ENCODE results near the gene GRID1. TPM values are rescaled to one million over a fixed set of nuclear protein-coding genes. Genes with fewer than 3 reads are reported as not detected.

The GRID1 gene
- total RNA-seq, 1 experiment from 2014 or later = 5.6 TPM

DNA sequence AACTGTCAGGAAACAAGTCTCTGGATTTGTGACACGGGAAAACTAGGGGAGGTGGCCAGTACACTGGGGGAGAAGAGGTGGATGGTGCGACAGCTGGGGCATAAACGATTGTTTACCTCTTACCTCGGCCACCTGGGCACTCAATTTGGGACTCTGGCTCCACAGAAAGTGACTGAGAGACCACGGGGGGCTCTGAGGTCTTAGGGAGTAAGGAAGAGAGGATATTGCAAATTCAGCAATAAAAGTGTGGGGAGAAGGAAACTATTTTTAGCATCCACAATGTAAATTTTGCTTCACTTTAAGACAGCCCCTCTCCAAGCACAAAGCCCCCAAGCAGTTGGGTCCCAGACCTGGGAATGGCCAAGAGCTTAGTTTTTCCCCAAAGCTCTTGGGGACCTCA lies 440.5 kb downstream of the GRID1 start:
- ATAC-seq = no peak
- TF ChIP-seq, protein P1, sequence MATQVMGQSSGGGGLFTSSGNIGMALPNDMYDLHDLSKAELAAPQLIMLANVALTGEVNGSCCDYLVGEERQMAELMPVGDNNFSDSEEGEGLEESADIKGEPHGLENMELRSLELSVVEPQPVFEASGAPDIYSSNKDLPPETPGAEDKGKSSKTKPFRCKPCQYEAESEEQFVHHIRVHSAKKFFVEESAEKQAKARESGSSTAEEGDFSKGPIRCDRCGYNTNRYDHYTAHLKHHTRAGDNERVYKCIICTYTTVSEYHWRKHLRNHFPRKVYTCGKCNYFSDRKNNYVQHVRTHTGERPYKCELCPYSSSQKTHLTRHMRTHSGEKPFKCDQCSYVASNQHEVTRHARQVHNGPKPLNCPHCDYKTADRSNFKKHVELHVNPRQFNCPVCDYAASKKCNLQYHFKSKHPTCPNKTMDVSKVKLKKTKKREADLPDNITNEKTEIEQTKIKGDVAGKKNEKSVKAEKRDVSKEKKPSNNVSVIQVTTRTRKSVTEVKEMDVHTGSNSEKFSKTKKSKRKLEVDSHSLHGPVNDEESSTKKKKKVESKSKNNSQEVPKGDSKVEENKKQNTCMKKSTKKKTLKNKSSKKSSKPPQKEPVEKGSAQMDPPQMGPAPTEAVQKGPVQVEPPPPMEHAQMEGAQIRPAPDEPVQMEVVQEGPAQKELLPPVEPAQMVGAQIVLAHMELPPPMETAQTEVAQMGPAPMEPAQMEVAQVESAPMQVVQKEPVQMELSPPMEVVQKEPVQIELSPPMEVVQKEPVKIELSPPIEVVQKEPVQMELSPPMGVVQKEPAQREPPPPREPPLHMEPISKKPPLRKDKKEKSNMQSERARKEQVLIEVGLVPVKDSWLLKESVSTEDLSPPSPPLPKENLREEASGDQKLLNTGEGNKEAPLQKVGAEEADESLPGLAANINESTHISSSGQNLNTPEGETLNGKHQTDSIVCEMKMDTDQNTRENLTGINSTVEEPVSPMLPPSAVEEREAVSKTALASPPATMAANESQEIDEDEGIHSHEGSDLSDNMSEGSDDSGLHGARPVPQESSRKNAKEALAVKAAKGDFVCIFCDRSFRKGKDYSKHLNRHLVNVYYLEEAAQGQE (IDR thresholded peaks at IDR 0.05; ENCODE audit: low read depth) = no peak
- no peak for TF ChIP-seq EZH2 (IDR thresholded peaks at IDR 0.05)
- no peak for TF ChIP-seq SRF (IDR thresholded peaks at IDR 0.05; ENCODE audit: low read depth)
- TF ChIP-seq RAD21 (IDR thresholded peaks at IDR 0.05; ENCODE audit: low read depth) = no peak
- TF ChIP-seq CEBPB (IDR thresholded peaks at IDR 0.05; ENCODE audit: low read depth) = no peak
- no peak for TF ChIP-seq ELF1 (IDR thresholded peaks at IDR 0.05; ENCODE audit: borderline replicate concordance, low read depth)
- TF ChIP-seq SIN3A (IDR thresholded peaks at IDR 0.05; ENCODE audit: low read depth) = no peak
- TF ChIP-seq EGR1 (IDR thresholded peaks at IDR 0.05; ENCODE audit: low read depth) = no peak
- TF ChIP-seq, protein P2, sequence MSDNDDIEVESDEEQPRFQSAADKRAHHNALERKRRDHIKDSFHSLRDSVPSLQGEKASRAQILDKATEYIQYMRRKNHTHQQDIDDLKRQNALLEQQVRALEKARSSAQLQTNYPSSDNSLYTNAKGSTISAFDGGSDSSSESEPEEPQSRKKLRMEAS (IDR thresholded peaks at IDR 0.05) = no peak
- no peak for TF ChIP-seq FOSL1 (IDR thresholded peaks at IDR 0.05; ENCODE audit: low read depth)
- TF ChIP-seq EZH2phosphoT487 (IDR thresholded peaks at IDR 0.05; ENCODE audit: borderline replicate concordance) = no peak
- no peak for TF ChIP-seq POLR2A (IDR thresholded peaks at IDR 0.05; ENCODE audit: borderline replicate concordance, extremely low read depth, insufficient read depth, insufficient read length)
- TF ChIP-seq, protein P3, sequence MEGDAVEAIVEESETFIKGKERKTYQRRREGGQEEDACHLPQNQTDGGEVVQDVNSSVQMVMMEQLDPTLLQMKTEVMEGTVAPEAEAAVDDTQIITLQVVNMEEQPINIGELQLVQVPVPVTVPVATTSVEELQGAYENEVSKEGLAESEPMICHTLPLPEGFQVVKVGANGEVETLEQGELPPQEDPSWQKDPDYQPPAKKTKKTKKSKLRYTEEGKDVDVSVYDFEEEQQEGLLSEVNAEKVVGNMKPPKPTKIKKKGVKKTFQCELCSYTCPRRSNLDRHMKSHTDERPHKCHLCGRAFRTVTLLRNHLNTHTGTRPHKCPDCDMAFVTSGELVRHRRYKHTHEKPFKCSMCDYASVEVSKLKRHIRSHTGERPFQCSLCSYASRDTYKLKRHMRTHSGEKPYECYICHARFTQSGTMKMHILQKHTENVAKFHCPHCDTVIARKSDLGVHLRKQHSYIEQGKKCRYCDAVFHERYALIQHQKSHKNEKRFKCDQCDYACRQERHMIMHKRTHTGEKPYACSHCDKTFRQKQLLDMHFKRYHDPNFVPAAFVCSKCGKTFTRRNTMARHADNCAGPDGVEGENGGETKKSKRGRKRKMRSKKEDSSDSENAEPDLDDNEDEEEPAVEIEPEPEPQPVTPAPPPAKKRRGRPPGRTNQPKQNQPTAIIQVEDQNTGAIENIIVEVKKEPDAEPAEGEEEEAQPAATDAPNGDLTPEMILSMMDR (IDR thresholded peaks at IDR 0.05 in 2 of 3, conservative IDR thresholded peaks at IDR 0.05 in 1 of 3; ENCODE audit: borderline replicate concordance in 1 of 3, insufficient read depth in 1 of 3, low read depth in 2 of 3, low read length in 2 of 3) = no peak
- no peak for TF ChIP-seq YY1 (IDR thresholded peaks at IDR 0.05; ENCODE audit: extremely low read depth, insufficient replicate concordance, low read depth, low read length)
- TF ChIP-seq POLR2AphosphoS5 (IDR thresholded peaks at IDR 0.05; ENCODE audit: low read depth, low read length) = no peak
- no peak for TF ChIP-seq CBX3 (IDR thresholded peaks at IDR 0.05; ENCODE audit: low read depth)
- TF ChIP-seq, protein P4, sequence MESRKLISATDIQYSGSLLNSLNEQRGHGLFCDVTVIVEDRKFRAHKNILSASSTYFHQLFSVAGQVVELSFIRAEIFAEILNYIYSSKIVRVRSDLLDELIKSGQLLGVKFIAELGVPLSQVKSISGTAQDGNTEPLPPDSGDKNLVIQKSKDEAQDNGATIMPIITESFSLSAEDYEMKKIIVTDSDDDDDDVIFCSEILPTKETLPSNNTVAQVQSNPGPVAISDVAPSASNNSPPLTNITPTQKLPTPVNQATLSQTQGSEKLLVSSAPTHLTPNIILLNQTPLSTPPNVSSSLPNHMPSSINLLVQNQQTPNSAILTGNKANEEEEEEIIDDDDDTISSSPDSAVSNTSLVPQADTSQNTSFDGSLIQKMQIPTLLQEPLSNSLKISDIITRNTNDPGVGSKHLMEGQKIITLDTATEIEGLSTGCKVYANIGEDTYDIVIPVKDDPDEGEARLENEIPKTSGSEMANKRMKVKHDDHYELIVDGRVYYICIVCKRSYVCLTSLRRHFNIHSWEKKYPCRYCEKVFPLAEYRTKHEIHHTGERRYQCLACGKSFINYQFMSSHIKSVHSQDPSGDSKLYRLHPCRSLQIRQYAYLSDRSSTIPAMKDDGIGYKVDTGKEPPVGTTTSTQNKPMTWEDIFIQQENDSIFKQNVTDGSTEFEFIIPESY (IDR thresholded peaks at IDR 0.05; ENCODE audit: extremely low read depth, insufficient replicate concordance, low read length) = no peak
- TF ChIP-seq ZNF274 (IDR thresholded peaks at IDR 0.05; ENCODE audit: low read depth, low read length) = no peak
- TF ChIP-seq JUND (IDR thresholded peaks at IDR 0.05) = no peak
- no peak for TF ChIP-seq ZFX (IDR thresholded peaks at IDR 0.05)
- Histone ChIP-seq H3K36me3 (ENCODE audit: control insufficient read depth in 1 of 2, insufficient read depth in 2 of 2, low read length in 2 of 2) (no peaks in the 10 kb centered on the region), H3K27ac (ENCODE audit: low read depth, low read length) (no peak overlapping the region), H3K79me2 (ENCODE audit: insufficient read depth, low read length) (no peaks in the 10 kb centered on the region), H3K4me1 (ENCODE audit: control insufficient read depth in 1 of 2, insufficient read depth in 2 of 2, low read length in 2 of 2) (peaks cover 0 to 8% of the 10 kb centered on the region in 2 experiments; a peak in 1 of 4 replicates), H3K4me3 (replicated peaks in 1 of 2; ENCODE audit: low read depth in 1 of 2, low read length in 2 of 2) (no peak overlapping the region), H2AFZ (ENCODE audit: low read depth, low read length, poor library complexity, severe bottlenecking) (no peak overlapping the region), H4K20me1 (ENCODE audit: insufficient read depth) (no peaks in the 10 kb centered on the region), H3K9me2 (ENCODE audit: insufficient read depth) (no peaks in the 10 kb centered on the region), H3K4me2 (ENCODE audit: low read length) (no peak overlapping the region), H3K9me3 (ENCODE audit: control insufficient read depth in 1 of 2, insufficient read depth in 1 of 2, low read depth in 1 of 2, low read length in 2 of 2) (no peaks in the 10 kb centered on the region), H3K9ac (ENCODE audit: low read length) (no peak overlapping the region), H3K27me3 (ENCODE audit: insufficient read depth, low read length) (no peaks in the 10 kb centered on the region)
- ChIA-PET POLR2A (no interaction called here), RAD21 (ENCODE audit: low non-redundant PET in 1 of 2, low total read pairs in 2 of 2, uncharacterized antibody in 2 of 2, unreplicated experiment in 2 of 2) (no interaction called here), CTCF (no interaction called here)
- no peak for DNase-seq (ENCODE audit: low read depth, low spot score)
- intact Hi-C loops (cut with micrococcal nuclease) = no loop called here
- no TSS peak for BruUV-seq (replicated peaks)

Data from HCT116 (cell line).